K562 (cell line): ENCODE data around the gene ZNF575. TPM values are rescaled to one million over a fixed set of nuclear protein-coding genes. Genes with fewer than 3 reads are reported as not detected.

Source experiments
- ARID2 ChIP-seq: fragments of 450-650 bp; IDR thresholded peaks from 2 replicates; pipeline ENCODE4 v1.6.1; 2017; ENCODE audit warnings: antibody characterized with exemption, mild to moderate bottlenecking
- ATF1 ChIP-seq, 2 experiments: fragments of 450-650 bp in 1 of 2; IDR thresholded peaks; 2 replicates each; pipeline ENCODE4 v1.6.1; 2016; ENCODE audit warnings: missing compliant biosample characterization in 1 of 2, missing genetic modification characterization in 1 of 2
- BCL6 ChIP-seq: fragments of 250-450 bp; sonication (Bioruptor Pico); IDR thresholded peaks from 2 replicates; pipeline ENCODE4 v1.4.0; 2020
- CEBPB ChIP-seq: fragments of 450-650 bp; IDR thresholded peaks from 2 replicates; pipeline ENCODE4 v1.6.1; 2016; ENCODE audit warnings: missing genetic modification characterization, missing compliant biosample characterization
- CREM ChIP-seq: IDR thresholded peaks from 2 replicates; pipeline ENCODE4 v1.6.1; 2014; ENCODE audit warnings: antibody characterized with exemption, low read depth
- CTBP1 ChIP-seq: fragments of 450-650 bp; IDR thresholded peaks from 2 replicates; pipeline ENCODE4 v1.6.1; 2016; ENCODE audit warnings: borderline replicate concordance
- HINFP ChIP-seq: fragments of 450-650 bp; conservative IDR thresholded peaks from 2 replicates; pipeline ENCODE4 v1.6.1; 2016; ENCODE audit warnings: missing genetic modification characterization, low read depth, mild to moderate bottlenecking, control low read depth, missing compliant biosample characterization
- KAT7 ChIP-seq: sonication (generic); formaldehyde crosslinking; IDR thresholded peaks from 2 replicates; pipeline ENCODE4 v1.8.0; 2022; ENCODE audit warnings: missing genetic modification reagents, mild to moderate bottlenecking, borderline replicate concordance
- KLF16 ChIP-seq: IDR thresholded peaks from 2 replicates; pipeline ENCODE4 v1.6.1; 2016; ENCODE audit warnings: antibody characterized with exemption
- POLR3G ChIP-seq: IDR thresholded peaks from 2 replicates; pipeline ENCODE4 v1.6.1; 2011; ENCODE audit not compliant: insufficient read length, insufficient replicate concordance; ENCODE audit errors: extremely low read depth
- RBM34 ChIP-seq: fragments of 200-400 bp; formaldehyde crosslinking; IDR thresholded peaks from 2 replicates; pipeline ENCODE4 v1.6.1; 2018; ENCODE audit warnings: low read length, borderline replicate concordance; ENCODE audit not compliant: insufficient read depth
- SMARCA4 ChIP-seq: fragments of 450-650 bp; IDR thresholded peaks from 2 replicates; pipeline ENCODE4 v1.6.1; 2016
- XRCC5 ChIP-seq: fragments of 200-400 bp; formaldehyde crosslinking; IDR thresholded peaks from 2 replicates; pipeline ENCODE4 v1.6.1; 2017; ENCODE audit warnings: low read depth, mild to moderate bottlenecking, low read length
- ZNF398 ChIP-seq: fragments of 250-450 bp; sonication (Bioruptor Pico); IDR thresholded peaks from 2 replicates; pipeline ENCODE4 v1.8.0; 2021; ENCODE audit warnings: moderate library complexity, mild to moderate bottlenecking, inconsistent platforms
- ZNF76 ChIP-seq: fragments of 250-450 bp; sonication (Bioruptor Pico); IDR thresholded peaks from 2 replicates; pipeline ENCODE4 v1.4.0; 2020; ENCODE audit warnings: mild to moderate bottlenecking, moderate library complexity, borderline replicate concordance
- polyA plus RNA-seq, 8 experiments: library from polyadenylated mRNA; depleted of rRNA in 4 of 8; stranded (reverse) in 5 of 8; unstranded in 3 of 8; fragments of >200 nt; fragmentation: Nextera tagmentation in 2 of 8; fragmentation: Illumina TruSeq in 1 of 8; extraction: Ambion mirVana in 2 of 8; extraction: Trizol in 1 of 8; gene quantifications; 2 replicates each; pipeline versions ENCODE4 v1.2.1 to v1.2.3, GENCODE V29; 2011 to 2014; ENCODE audit warnings: inconsistent platforms in 1 of 8, missing spikeins in 1 of 8
- total RNA-seq, 7 experiments: library from RNA; depleted of rRNA in 6 of 7; stranded (reverse); fragments of >200 nt in 6 of 7; fragmentation: Illumina TruSeq in 2 of 7; extraction: Trizol in 2 of 7; gene quantifications; 2 replicates each; pipeline versions ENCODE4 v1.2.1 to v1.2.3, GENCODE V29; 2011 to 2021; ENCODE audit warnings: low replicate concordance in 1 of 7
- TF ChIP-seq, protein P1 (sequence below), 2 experiments: fragments of 450-650 bp in 1 of 2; sonication (generic) in 1 of 2; formaldehyde crosslinking in 1 of 2; IDR thresholded peaks; 2 replicates each; pipeline versions ENCODE4 v1.7.1 to v1.9.0; 2016 to 2022; ENCODE audit warnings: inconsistent platforms in 1 of 2, mild to moderate bottlenecking in 1 of 2, missing genetic modification reagents in 1 of 2

ZNF575 gene
- total and polyA plus RNA-seq, 9 of the 15 experiments (the other 6 are each of a cell fraction or from before 2014, with no cell fraction given): 0.20 to 0.98 (median 0.32) TPM; not detected in 6

DNA sequence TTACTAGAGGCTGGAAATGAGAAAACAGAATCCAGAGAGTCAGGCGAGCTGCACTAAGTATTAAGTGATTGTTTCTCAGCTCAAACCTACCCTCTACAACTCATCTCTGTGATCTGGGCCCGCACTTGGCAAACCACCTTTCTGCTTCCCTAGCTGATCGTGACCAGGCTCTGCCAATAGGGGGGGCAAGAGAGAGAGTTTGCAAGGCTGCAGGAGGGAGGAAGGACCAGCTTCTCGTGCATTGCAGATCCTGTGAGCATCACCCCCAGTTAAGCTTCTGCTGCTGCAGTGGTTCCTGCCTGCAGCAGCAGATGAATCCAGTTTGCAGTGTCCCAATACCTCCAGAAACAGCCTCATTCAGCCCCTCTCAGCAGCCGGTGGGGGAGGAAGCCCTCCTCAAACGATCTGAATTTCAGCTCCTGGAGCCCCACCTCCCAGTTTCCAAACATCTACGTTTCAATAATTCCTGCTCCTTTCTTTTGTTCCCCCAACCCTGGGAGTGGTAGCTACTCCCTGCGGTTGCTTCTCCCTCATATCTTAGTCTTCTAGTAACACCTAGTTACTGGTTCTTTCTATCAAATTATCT lies 22.3 kb downstream of the ZNF575 start (continued):
- TF ChIP-seq, protein P1, sequence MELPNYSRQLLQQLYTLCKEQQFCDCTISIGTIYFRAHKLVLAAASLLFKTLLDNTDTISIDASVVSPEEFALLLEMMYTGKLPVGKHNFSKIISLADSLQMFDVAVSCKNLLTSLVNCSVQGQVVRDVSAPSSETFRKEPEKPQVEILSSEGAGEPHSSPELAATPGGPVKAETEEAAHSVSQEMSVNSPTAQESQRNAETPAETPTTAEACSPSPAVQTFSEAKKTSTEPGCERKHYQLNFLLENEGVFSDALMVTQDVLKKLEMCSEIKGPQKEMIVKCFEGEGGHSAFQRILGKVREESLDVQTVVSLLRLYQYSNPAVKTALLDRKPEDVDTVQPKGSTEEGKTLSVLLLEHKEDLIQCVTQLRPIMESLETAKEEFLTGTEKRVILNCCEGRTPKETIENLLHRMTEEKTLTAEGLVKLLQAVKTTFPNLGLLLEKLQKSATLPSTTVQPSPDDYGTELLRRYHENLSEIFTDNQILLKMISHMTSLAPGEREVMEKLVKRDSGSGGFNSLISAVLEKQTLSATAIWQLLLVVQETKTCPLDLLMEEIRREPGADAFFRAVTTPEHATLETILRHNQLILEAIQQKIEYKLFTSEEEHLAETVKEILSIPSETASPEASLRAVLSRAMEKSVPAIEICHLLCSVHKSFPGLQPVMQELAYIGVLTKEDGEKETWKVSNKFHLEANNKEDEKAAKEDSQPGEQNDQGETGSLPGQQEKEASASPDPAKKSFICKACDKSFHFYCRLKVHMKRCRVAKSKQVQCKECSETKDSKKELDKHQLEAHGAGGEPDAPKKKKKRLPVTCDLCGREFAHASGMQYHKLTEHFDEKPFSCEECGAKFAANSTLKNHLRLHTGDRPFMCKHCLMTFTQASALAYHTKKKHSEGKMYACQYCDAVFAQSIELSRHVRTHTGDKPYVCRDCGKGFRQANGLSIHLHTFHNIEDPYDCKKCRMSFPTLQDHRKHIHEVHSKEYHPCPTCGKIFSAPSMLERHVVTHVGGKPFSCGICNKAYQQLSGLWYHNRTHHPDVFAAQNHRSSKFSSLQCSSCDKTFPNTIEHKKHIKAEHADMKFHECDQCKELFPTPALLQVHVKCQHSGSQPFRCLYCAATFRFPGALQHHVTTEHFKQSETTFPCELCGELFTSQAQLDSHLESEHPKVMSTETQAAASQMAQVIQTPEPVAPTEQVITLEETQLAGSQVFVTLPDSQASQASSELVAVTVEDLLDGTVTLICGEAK (IDR thresholded peaks at IDR 0.05): no peak
- TF ChIP-seq, protein P1 (CRISPR knock-in tag; IDR thresholded peaks at IDR 0.05): no peak
- TF ChIP-seq POLR3G (no peak), RBM34 (no peak), CEBPB (tag) (no peak), KAT7 (CRISPR knock-in tag) (no peak), XRCC5 (peak; percentile 70; the same call in 1 of the 2 replicates), HINFP (no peak), CREM (peak; percentile 43; the same call in 1 of the 2 replicates), BCL6 (CRISPR knock-in tag) (no peak), CTBP1 (peak; percentile 37; the same call in 1 of the 2 replicates), KLF16 (0 out of 2 replicates have a peak, but pooled peaks have one; percentile 33), ATF1 (CRISPR knock-in tag; IDR thresholded peaks at IDR 0.05) (no peak), ATF1 (tag; IDR thresholded peaks at IDR 0.05) (no peak), ARID2 (0 out of 2 replicates have a peak, but pooled peaks have one; percentile 24), ZNF398 (no peak), SMARCA4 (0 out of 2 replicates have a peak, but pooled peaks have one; percentile 29), ZNF76 (CRISPR knock-in tag) (no peak)
